Naive thymus-derived CD8-positive, alpha-beta T cell (primary cell): ENCODE measurements around the gene RPS21. TPM values are rescaled to one million over a fixed set of nuclear protein-coding genes. Genes with fewer than 3 reads are reported as not detected.

Experiments used
- ATAC-seq, 2 donors: fragments of 150-1000 bp; cut with Tn5 transposase in 1 of 2; sonication (Bioruptor Pico), chemical (Tn5 transposase) in 1 of 2; 1 replicate in 1 of 2; 2 replicates in 1 of 2; pipeline ENCODE4 v1.10.0; 2021; ENCODE audit warnings: mild to moderate bottlenecking in 2 of 2, moderate library complexity in 2 of 2
- POLR2A ChIA-PET: fragments of 350-600 bp; sonication (Branson Sonifier 250); formaldehyde crosslinking; loops from one replicate; lab custom pipeline; 2021; ENCODE audit warnings: antibody characterized with exemption; lab: Charles Lee
- DNase-seq, 10 donors: peaks; one replicate each; pipeline versions ENCODE4 v3.0.0 to v3.0.0-alpha.2; 2020 to 2022
- H3K27ac Mint-ChIP-seq, 10 donors: one replicate each; pipeline ENCODE4 v1.8.0; 2020 to 2022; ENCODE audit warnings: mild to moderate bottlenecking in 10 of 10, mixed read lengths in 10 of 10, moderate library complexity in 4 of 10, inconsistent platforms in 1 of 10
- H3K27me3 Mint-ChIP-seq, 5 donors: one replicate each; pipeline ENCODE4 v1.8.0; 2021 to 2022; ENCODE audit warnings: mixed read lengths in 5 of 5
- H3K36me3 Mint-ChIP-seq, 3 donors: one replicate each; pipeline ENCODE4 v1.8.0; 2020 to 2022; ENCODE audit warnings: mixed read lengths in 3 of 3, mild to moderate bottlenecking in 2 of 3, inconsistent platforms in 1 of 3
- H3K4me1 Mint-ChIP-seq, 4 donors: one replicate each; pipeline ENCODE4 v1.8.0; 2021 to 2022; ENCODE audit warnings: mixed read lengths in 4 of 4
- H3K4me3 Mint-ChIP-seq, 10 donors: one replicate each; pipeline ENCODE4 v1.8.0; 2020 to 2022; ENCODE audit warnings: mild to moderate bottlenecking in 10 of 10, mixed read lengths in 10 of 10, moderate library complexity in 6 of 10, inconsistent platforms in 1 of 10
- H3K9me3 Mint-ChIP-seq, 9 donors: one replicate each; pipeline ENCODE4 v1.8.0; 2020 to 2022; ENCODE audit warnings: mixed read lengths in 9 of 9, mild to moderate bottlenecking in 3 of 9, inconsistent platforms in 1 of 9, moderate library complexity in 1 of 9
- polyA plus RNA-seq, 3 donors: library from polyadenylated mRNA; unstranded; fragments of 300-500 nt; fragmentation: Illumina TruSeq; gene quantifications; one replicate each; pipeline ENCODE4 v1.2.3, GENCODE V29; 2021
- total RNA-seq, 8 experiments: library from RNA in 2 of 8; stranded (reverse) in 2 of 8; gene quantifications; one replicate each; pipeline ENCODE4 v1.2.3 and lab custom pipeline; 2021 to 2026

Gene RPS21
- total and polyA plus RNA-seq, 5 experiments from 2014 or later, result 3,205 to 3,803 (median 3,496) TPM

DNA sequence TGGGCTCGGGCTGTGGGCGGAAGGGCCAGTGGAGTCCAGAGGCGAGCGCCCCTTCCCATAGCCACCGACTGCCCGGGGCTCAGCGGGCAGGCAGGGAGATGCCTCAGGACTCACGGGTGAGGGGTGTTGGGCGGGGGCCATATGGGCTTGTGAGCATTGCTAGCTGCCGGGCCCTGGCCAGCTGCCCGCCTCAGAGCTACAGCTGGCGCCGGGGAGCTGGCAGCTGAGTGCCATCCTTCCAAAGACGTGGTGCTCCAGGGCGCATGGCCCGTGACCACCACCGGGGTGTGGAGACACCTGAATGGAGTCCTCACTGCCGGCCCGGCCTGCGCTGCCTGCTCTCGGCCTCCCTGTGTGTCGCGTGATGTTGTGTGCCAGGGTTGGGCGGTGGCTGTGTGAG is 51.0 kb downstream of the RPS21 start:
- peaks cover 9 to 55% (median 13%) of the 10 kb centered on the region in 5 donors for H3K27me3 Mint-ChIP-seq
- DNase-seq (no peak), ATAC-seq (no peak)
- H3K4me3 Mint-ChIP-seq, result no peak overlapping the region
- POLR2A ChIA-PET, result no interaction called here
- H3K27ac Mint-ChIP-seq, result no peak overlapping the region
- no peaks in the 10 kb centered on the region for H3K9me3 Mint-ChIP-seq
- no peaks in the 10 kb centered on the region for H3K36me3 Mint-ChIP-seq
- peaks cover 0 to 4% (median 0%) of the 10 kb centered on the region in 4 donors for H3K4me1 Mint-ChIP-seq

Other genes with a start within 250 kb of the RPS21 start
- 100 to 1,000 TPM; 178 to 185 TPM for gene PSMA7, start 243.7 kb upstream of the RPS21 start, total RNA-seq
- gene PSMA7, start 243.7 kb upstream of the RPS21 start, polyA plus RNA-seq, result 100 to 1,000 TPM; 362 to 473 (median 419) TPM
- gene SS18L1, start 243.3 kb upstream of the RPS21 start, total RNA-seq, result 10 to 100 TPM; 23.0 to 23.6 TPM
- under 1 TPM; 0.39 to 0.58 (median 0.50) TPM for gene SS18L1, start 243.3 kb upstream of the RPS21 start, polyA plus RNA-seq
- gene MTG2, start 204.1 kb upstream of the RPS21 start, total RNA-seq, result 10 to 100 TPM; 44.2 to 45.1 TPM
- 10 to 100 TPM; 21.8 to 28.5 (median 21.9) TPM for gene MTG2, start 204.1 kb upstream of the RPS21 start, polyA plus RNA-seq
- not detected for gene HRH3, start 166.8 kb upstream of the RPS21 start, total RNA-seq
- not detected for gene HRH3, start 166.8 kb upstream of the RPS21 start, polyA plus RNA-seq
- gene OSBPL2, start 148.6 kb upstream of the RPS21 start, total RNA-seq, result 10 to 100 TPM; 65.8 to 74.5 TPM
- gene OSBPL2, start 148.6 kb upstream of the RPS21 start, polyA plus RNA-seq, result 10 to 100 TPM; 15.4 to 22.1 (median 15.9) TPM
- gene ADRM1, start 84.1 kb upstream of the RPS21 start, total RNA-seq, result 10 to 100 TPM; 61.1 to 64.0 TPM
- 10 to 100 TPM; 66.2 to 93.9 (median 68.9) TPM for gene ADRM1, start 84.1 kb upstream of the RPS21 start, polyA plus RNA-seq
- 1 to 10 TPM; 2.5 to 4.0 TPM for gene LAMA5, start 19.8 kb upstream of the RPS21 start, total RNA-seq
- gene LAMA5, start 19.8 kb upstream of the RPS21 start, polyA plus RNA-seq, result under 1 TPM in 1 of 3 donors, not detected in 2; 0.27 TPM
- gene CABLES2, start 20.2 kb downstream of the RPS21 start, total RNA-seq, result 1 to 10 TPM; 6.3 to 6.4 TPM
- gene CABLES2, start 20.2 kb downstream of the RPS21 start, polyA plus RNA-seq, result 1 to 10 TPM in 2 of 3 donors, under 1 TPM in 1; 0.83 to 1.7 (median 1.1) TPM
- gene RBBP8NL, start 40.4 kb downstream of the RPS21 start, total RNA-seq, result not detected
- gene RBBP8NL, start 40.4 kb downstream of the RPS21 start, polyA plus RNA-seq, result not detected
- not detected for gene GATA5, start 88.9 kb downstream of the RPS21 start, total RNA-seq
- gene GATA5, start 88.9 kb downstream of the RPS21 start, polyA plus RNA-seq, result not detected